Mononuclear cell (primary cell): ENCODE measurements around the gene OR12D1. TPM values are rescaled to one million over a fixed set of nuclear protein-coding genes. Genes with fewer than 3 reads are reported as not detected.
"Not testable (repeated sequence)": the region's sequence is repeated elsewhere in the genome, so short reads cannot be mapped to it uniquely, and the experiment has no call there.

ENCODE experiments used
- H3K27me3 ChIP-seq: 2 replicates; pipeline ENCODE4 v1.6.0; 2011; ENCODE audit warnings: low read length, control low read depth; ENCODE audit not compliant: insufficient read depth
- H3K4me1 ChIP-seq: 2 replicates; pipeline ENCODE4 v1.5.1; 2011; ENCODE audit warnings: mild to moderate bottlenecking, low read length, control low read depth; ENCODE audit not compliant: insufficient read depth
- H3K4me3 ChIP-seq: 2 replicates; pipeline ENCODE4 v1.5.1; 2011; ENCODE audit warnings: mild to moderate bottlenecking, low read length, moderate library complexity
- H3K9me3 ChIP-seq: 2 replicates; pipeline ENCODE4 v1.5.1; 2011; ENCODE audit warnings: low read depth, mild to moderate bottlenecking, control low read depth, low read length
- total RNA-seq: library from RNA; depleted of rRNA; stranded (reverse); fragments of >200 nt; gene quantifications from one replicate; pipeline ENCODE4 v1.2.3, GENCODE V29; 2012

OR12D1 gene
- total RNA-seq, 1 donor, result not detected

- not testable (repeated sequence) for H3K27me3 ChIP-seq
Measured at GRCh38 chr6:29444031-29444430, 29.3 kb downstream of the OR12D1 start.

DNA sequence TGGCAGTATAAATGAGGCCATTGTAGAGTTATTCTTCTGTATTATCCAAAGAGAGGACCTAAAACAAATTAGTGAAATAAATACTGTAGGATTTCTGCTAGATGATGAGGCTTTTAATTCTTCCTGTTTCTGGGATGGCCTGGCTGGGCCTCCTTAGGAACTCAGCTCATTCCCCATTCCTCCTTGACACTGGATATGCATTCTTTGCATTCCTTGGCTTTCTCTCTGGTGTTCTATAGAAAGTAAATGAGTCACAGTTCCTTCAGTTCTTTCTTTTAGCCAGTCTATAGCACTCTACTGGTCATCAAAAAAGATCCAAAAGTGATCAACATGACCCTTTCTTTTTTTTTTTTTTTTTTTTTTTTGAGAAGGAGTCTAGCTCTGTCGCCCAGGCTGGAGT, 32.9 kb downstream of the OR12D1 start:
- peaks cover 11% of the 10 kb centered on the region for H3K27me3 ChIP-seq
- peaks cover 6% of the 10 kb centered on the region for H3K9me3 ChIP-seq
- no peak overlapping the region for H3K4me3 ChIP-seq
- no peaks in the 10 kb centered on the region for H3K4me1 ChIP-seq

More at GRCh38 chr6:29444031-29444430, 29.3 kb downstream of the OR12D1 start:
- H3K4me3 ChIP-seq, H3K9me3 ChIP-seq, H3K4me1 ChIP-seq: not testable (repeated sequence)

- peaks cover 6% of the 10 kb centered on the region for H3K9me3 ChIP-seq
- peaks cover 14% of the 10 kb centered on the region for H3K27me3 ChIP-seq
- H3K4me3 ChIP-seq, result no peak overlapping the region
- H3K4me1 ChIP-seq, result no peaks in the 10 kb centered on the region
Measured at GRCh38 chr6:29451471-29452193, 36.9 kb downstream of the OR12D1 start.

DNA sequence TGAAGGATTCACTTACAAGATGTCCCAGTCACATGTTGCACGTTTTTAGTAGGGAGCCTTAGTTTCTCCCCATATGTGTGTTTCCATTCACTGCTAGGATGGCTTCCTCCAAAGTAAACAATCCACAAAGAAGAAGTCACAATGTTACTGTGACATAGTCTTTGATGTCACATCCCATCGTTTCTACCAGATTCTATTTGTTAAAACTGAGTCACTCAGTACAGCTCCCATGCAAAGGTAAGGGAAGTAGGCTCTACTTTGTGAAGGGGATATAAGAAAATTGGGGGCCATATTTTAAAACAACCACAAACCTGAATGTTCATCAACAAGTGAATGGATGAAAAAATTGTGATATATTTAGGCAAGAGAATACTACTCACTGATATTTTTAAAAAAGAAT, 42.2 kb downstream of the OR12D1 start, which contains the start of the genes OR11A1 and OR2H1:
OR11A1 (minus strand) TSS at position 101 of the 400 bp plus-strand sequence. CDS start 29,430 bp downstream, outside the sequence.
OR2H1 (plus strand) TSS at position 185 of the 400 bp plus-strand sequence. CDS start 4,615 bp downstream, outside the sequence.
- peaks cover under 1% of the 10 kb centered on the region for H3K9me3 ChIP-seq

GRCh38 chr6:29461021-29461814, 46.5 kb downstream of the OR12D1 start:
- Histone ChIP-seq H3K9me3 (no peaks in the 10 kb centered on the region), H3K4me1 (no peaks in the 10 kb centered on the region), H3K4me3 (no peak overlapping the region), H3K27me3 (peaks cover 3% of the 10 kb centered on the region)

More for the DNA sequence above, 42.2 kb downstream of the OR12D1 start, which contains the start of the genes OR11A1 and OR2H1:
- no peak within 1 kb of the TSS for H3K4me3 ChIP-seq
- H3K27me3 ChIP-seq, result peaks cover 6% of the 10 kb centered on the region
- H3K4me1 ChIP-seq, result no peaks in the 10 kb centered on the region

- no peaks in the 10 kb centered on the region for H3K4me1 ChIP-seq
- H3K4me3 ChIP-seq, result no peak overlapping the region
- H3K27me3 ChIP-seq, result peaks cover 3% of the 10 kb centered on the region
Measured at GRCh38 chr6:29462022-29462421, 47.3 kb downstream of the OR12D1 start.

DNA sequence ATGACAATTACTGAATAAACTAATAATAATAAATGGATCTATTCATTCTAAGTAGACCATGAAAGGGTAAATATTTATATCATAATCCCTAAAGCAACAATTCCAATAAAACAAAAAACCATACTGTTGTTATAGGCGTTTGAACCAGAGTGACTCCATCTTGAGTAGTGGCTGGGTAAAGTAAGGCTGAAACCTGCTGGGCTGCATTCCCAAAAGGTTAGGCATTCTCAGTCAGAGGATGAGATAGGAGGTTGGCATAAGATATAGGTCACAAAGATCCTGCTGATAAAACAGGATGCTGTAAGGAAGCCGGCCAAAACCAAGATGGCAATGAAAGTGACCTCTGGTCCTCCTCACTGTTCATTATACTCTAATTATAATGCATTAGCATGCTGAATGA, 50.6 kb downstream of the OR12D1 start:
- Histone ChIP-seq H3K9me3 (no peaks in the 10 kb centered on the region), H3K27me3 (peaks cover 3% of the 10 kb centered on the region), H3K4me1 (no peaks in the 10 kb centered on the region), H3K4me3 (no peak overlapping the region)

More at GRCh38 chr6:29462022-29462421, 47.3 kb downstream of the OR12D1 start:
- H3K9me3 ChIP-seq, result no peaks in the 10 kb centered on the region

DNA sequence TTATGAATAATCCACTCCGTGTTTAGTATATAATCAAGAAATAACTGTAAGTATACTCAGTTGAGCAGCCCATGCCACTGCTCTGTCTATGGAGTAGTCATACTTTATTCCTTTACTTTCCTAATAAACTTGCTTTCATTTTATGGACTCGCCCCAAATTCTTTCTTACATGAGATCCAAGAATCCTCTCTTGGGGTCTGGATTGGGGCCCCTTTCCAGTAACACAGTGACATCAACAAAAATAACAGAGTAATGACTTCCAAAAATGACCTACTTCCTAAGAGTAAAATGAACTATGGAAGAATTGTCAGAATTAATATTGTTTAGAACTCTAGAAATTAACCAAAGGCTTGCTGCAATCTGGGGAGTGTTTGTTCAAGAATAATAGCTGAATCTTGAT, 51.1 kb downstream of the OR12D1 start:
- Histone ChIP-seq H3K27me3 (peaks cover 3% of the 10 kb centered on the region), H3K4me3 (no peak overlapping the region), H3K9me3 (no peaks in the 10 kb centered on the region), H3K4me1 (no peaks in the 10 kb centered on the region)

- H3K27me3 ChIP-seq, result peaks cover 3% of the 10 kb centered on the region
- H3K4me1 ChIP-seq, result no peaks in the 10 kb centered on the region
- no peaks in the 10 kb centered on the region for H3K9me3 ChIP-seq
- H3K4me3 ChIP-seq, result no peak overlapping the region
Measured at GRCh38 chr6:29466241-29466640, 51.5 kb downstream of the OR12D1 start.

Other genes starting within 250 kb of the OR12D1 start
- not detected for gene OR2J2, start 244.0 kb upstream of the OR12D1 start, total RNA-seq
- under 0.01 TPM for gene OR14J1, start 113.2 kb upstream of the OR12D1 start, total RNA-seq
- gene OR5V1, start 46.1 kb upstream of the OR12D1 start, total RNA-seq, result not detected
- gene OR12D3, start 39.6 kb upstream of the OR12D1 start, total RNA-seq, result not detected
- gene OR12D2, start 19.3 kb upstream of the OR12D1 start, total RNA-seq, result not detected
- not detected for gene OR10C1, start 24.4 kb downstream of the OR12D1 start, total RNA-seq
- not detected for gene OR11A1, start 42.1 kb downstream of the OR12D1 start, total RNA-seq
- gene OR2H1, start 42.2 kb downstream of the OR12D1 start, total RNA-seq, result not detected
- not detected for gene MAS1L, start 73.0 kb downstream of the OR12D1 start, total RNA-seq
- gene UBD, start 144.8 kb downstream of the OR12D1 start, total RNA-seq, result not detected
- gene OR2H2, start 170.2 kb downstream of the OR12D1 start, total RNA-seq, result under 0.01 TPM
- gene GABBR1, start 218.3 kb downstream of the OR12D1 start, total RNA-seq, result 18.6 TPM
- not detected for gene MOG, start 242.2 kb downstream of the OR12D1 start, total RNA-seq